Neuronal stem cell (in vitro differentiated cells): Measurements from ENCODE around the gene SEC31B.

Experiments used
- DNase-seq: peaks from one replicate; pipeline ENCODE4 v3.0.0-alpha.2; 2013; ENCODE audit warnings: low spot score
- H2AFZ ChIP-seq: one replicate; pipeline ENCODE4 v1.6.1; 2013; ENCODE audit warnings: mild to moderate bottlenecking, low read length, inconsistent platforms
- H2AK5ac ChIP-seq: 2 replicates; pipeline ENCODE4 v1.6.1; 2013; ENCODE audit warnings: low read depth, mild to moderate bottlenecking, inconsistent platforms, low read length, moderate library complexity, mixed read lengths
- H2BK120ac ChIP-seq: 2 replicates; pipeline ENCODE4 v1.6.1; 2013; ENCODE audit warnings: low read depth, mild to moderate bottlenecking, inconsistent platforms, low read length, moderate library complexity, mixed read lengths
- H2BK12ac ChIP-seq: one replicate; pipeline ENCODE4 v1.6.1; 2013; ENCODE audit warnings: low read length, inconsistent platforms
- H2BK15ac ChIP-seq: 2 replicates; pipeline ENCODE4 v1.6.1; 2013; ENCODE audit warnings: mild to moderate bottlenecking, low read length, inconsistent platforms, mixed read lengths
- H2BK5ac ChIP-seq: one replicate; pipeline ENCODE4 v1.6.1; 2013; ENCODE audit warnings: inconsistent platforms, mild to moderate bottlenecking, low read length, moderate library complexity
- H3K14ac ChIP-seq: one replicate; pipeline ENCODE4 v1.6.1; 2013; ENCODE audit warnings: low read length, inconsistent platforms
- H3K18ac ChIP-seq: 2 replicates; pipeline ENCODE4 v1.6.1; 2013; ENCODE audit warnings: low read length, inconsistent platforms
- H3K23ac ChIP-seq: 2 replicates; pipeline ENCODE4 v1.6.1; 2013; ENCODE audit warnings: low read depth, mild to moderate bottlenecking, mixed read lengths, low read length, inconsistent platforms; ENCODE audit not compliant: poor library complexity
- H3K27ac ChIP-seq: replicated peaks from 3 replicates; pipeline ENCODE4 v1.5.1; 2013; ENCODE audit warnings: low read length, inconsistent platforms
- H3K27me3 ChIP-seq, 3 experiments: 2 replicates each; pipeline ENCODE4 v1.6.1; 2013; ENCODE audit warnings: low read length in 3 of 3, mild to moderate bottlenecking in 2 of 3, inconsistent platforms in 1 of 3, low read depth in 1 of 3, mixed read lengths in 1 of 3, moderate library complexity in 1 of 3; ENCODE audit not compliant: control insufficient read depth in 3 of 3, insufficient read depth in 3 of 3
- H3K36me3 ChIP-seq, 2 donors: replicated peaks in 1 of 2; 2 replicates each; pipeline ENCODE4 v1.6.1; 2013; ENCODE audit warnings: low read length in 2 of 2; ENCODE audit not compliant: control insufficient read depth in 2 of 2, insufficient read depth in 2 of 2
- H3K4ac ChIP-seq: 2 replicates; pipeline ENCODE4 v1.6.1; 2013; ENCODE audit warnings: inconsistent platforms, mild to moderate bottlenecking, low read length, moderate library complexity
- H3K4me1 ChIP-seq, 2 donors: 1 replicate in 1 of 2; 2 replicates in 1 of 2; pipeline ENCODE4 v1.6.1; 2013; ENCODE audit warnings: low read length in 2 of 2, low read depth in 1 of 2; ENCODE audit not compliant: control insufficient read depth in 2 of 2, insufficient read depth in 1 of 2
- H3K4me2 ChIP-seq: one replicate; pipeline ENCODE4 v1.6.1; 2013; ENCODE audit warnings: mild to moderate bottlenecking, low read length, inconsistent platforms; ENCODE audit not compliant: insufficient read depth, poor library complexity, severe bottlenecking
- H3K4me3 ChIP-seq, 2 donors: 2 replicates each; pipeline ENCODE4 v1.5.1; 2013; ENCODE audit warnings: low read length in 2 of 2, mild to moderate bottlenecking in 2 of 2, inconsistent platforms in 1 of 2, moderate library complexity in 1 of 2
- H3K79me1 ChIP-seq: one replicate; pipeline ENCODE4 v1.6.1; 2013; ENCODE audit warnings: low read depth, mild to moderate bottlenecking, inconsistent platforms, low read length, moderate library complexity
- H3K9ac ChIP-seq: one replicate; pipeline ENCODE4 v1.6.1; 2013; ENCODE audit warnings: mild to moderate bottlenecking, low read depth, low read length, inconsistent platforms; ENCODE audit not compliant: poor library complexity
- H3K9me3 ChIP-seq, 2 donors: replicated peaks in 1 of 2; 2 replicates each; pipeline versions ENCODE3 to v1.6.1; 2013; ENCODE audit warnings: low read length in 2 of 2, mild to moderate bottlenecking in 2 of 2, inconsistent platforms in 1 of 2, low read depth in 1 of 2, mixed read lengths in 1 of 2, moderate library complexity in 1 of 2; ENCODE audit not compliant: control insufficient read depth in 2 of 2, insufficient read depth in 1 of 2
- H4K8ac ChIP-seq: one replicate; pipeline ENCODE4 v1.6.1; 2013; ENCODE audit warnings: low read depth, mild to moderate bottlenecking, inconsistent platforms, low read length, moderate library complexity
- H4K91ac ChIP-seq: one replicate; pipeline ENCODE4 v1.6.1; 2013; ENCODE audit warnings: low read length, low read depth, mild to moderate bottlenecking, inconsistent platforms; ENCODE audit not compliant: poor library complexity
- WGBS, 2 donors: extraction: QIAGEN DNeasy Blood & Tissue Kit; methylation state at CpG; one replicate each; pipeline ENCODE4 v1.1.7; 2013; ENCODE audit warnings: missing lambda C conversion rate in 2 of 2, mixed read lengths in 1 of 2; ENCODE audit not compliant: insufficient read length in 2 of 2, insufficient replicate concordance in 1 of 2; ENCODE audit errors: extremely low coverage in 2 of 2; 5-methylcytosine and 5-hydroxymethylcytosine counted together

Gene SEC31B

DNA sequence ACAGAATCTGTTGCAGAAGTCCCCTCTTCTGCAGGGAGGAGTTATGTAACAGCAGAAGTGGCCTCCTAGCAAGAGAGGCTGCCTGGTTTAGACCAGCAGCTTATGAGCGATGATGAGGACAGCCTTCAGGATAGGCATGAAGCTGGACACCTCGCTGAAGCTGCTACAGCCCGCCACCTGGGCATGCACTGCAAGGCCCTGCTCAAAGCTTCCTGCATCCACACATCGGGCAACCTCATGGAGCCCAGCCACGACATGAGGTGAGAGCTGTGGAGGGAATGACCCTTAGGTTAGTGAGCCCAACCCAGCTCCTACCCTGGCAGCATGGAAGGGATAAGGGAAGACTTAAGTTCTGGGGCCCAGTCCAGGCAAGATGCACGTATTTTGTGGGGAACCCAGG is 32.1 kb downstream of the SEC31B start:
- no CpG with 5 or more reads among the region's 6 CpGs for WGBS, 2 donors
- H3K36me3 ChIP-seq = peaks cover 21 to 37% of the 10 kb centered on the region in 2 donors
- H4K91ac ChIP-seq = no peak overlapping the region
- H4K8ac ChIP-seq = no peak overlapping the region
- no peak overlapping the region for H3K14ac ChIP-seq
- no peak overlapping the region for H2AK5ac ChIP-seq
- no peak for DNase-seq
- H3K4me2 ChIP-seq = no peak overlapping the region
- H3K4ac ChIP-seq = no peak overlapping the region
- H3K9me3 ChIP-seq = peaks cover 0 to 9% of the 10 kb centered on the region in 2 donors
- no peak overlapping the region for H2AFZ ChIP-seq
- H3K4me1 ChIP-seq = peaks cover 16 to 33% of the 10 kb centered on the region in 2 donors
- no peak overlapping the region for H2BK5ac ChIP-seq
- no peak overlapping the region for H2BK120ac ChIP-seq
- H3K23ac ChIP-seq = no peak overlapping the region
- no peak overlapping the region for H3K27ac ChIP-seq
- H2BK15ac ChIP-seq = no peak overlapping the region
- H3K4me3 ChIP-seq = no peak overlapping the region
- H2BK12ac ChIP-seq = no peak overlapping the region
- no peak overlapping the region for H3K9ac ChIP-seq
- peaks cover 0 to 64% (median 0%) of the 10 kb centered on the region in 3 experiments for H3K27me3 ChIP-seq
- H3K18ac ChIP-seq = no peak overlapping the region
- H3K79me1 ChIP-seq = no peaks in the 10 kb centered on the region

DNA sequence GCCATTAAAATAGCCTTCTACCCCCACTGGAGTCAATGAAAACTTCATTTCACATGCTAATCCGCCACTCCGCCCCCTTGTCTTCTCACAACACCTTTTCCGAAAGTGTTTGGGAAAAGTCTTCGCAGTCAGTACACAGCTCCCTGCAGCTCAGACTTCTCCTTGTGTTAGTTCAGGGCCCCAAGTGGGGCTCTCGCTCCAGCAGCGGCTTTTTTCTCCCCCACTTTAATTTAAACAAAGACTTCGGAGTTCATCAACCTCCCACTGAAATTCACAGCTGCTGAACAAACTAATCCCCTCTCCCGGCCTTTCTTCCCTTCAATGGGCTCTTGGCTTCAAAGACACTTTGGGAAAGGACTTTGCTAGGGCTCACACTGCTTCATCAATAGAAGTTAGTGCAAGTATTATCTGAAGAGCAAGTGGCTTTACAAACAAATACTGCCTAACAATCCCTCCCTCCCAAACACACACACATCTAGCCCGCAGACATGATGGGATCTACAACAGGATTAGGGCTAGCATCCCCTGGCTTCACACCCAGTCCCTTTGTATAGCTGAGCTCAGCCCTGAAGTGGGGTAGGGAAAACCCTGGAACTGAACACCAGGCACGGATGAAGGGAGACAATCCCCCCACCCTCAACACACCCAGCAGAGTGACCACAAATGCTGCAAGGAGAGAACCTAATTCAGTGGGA is 33.7 kb downstream of the SEC31B start:
- Histone ChIP-seq H3K23ac (no peak overlapping the region), H3K36me3 (peaks cover 18 to 26% of the 10 kb centered on the region in 2 donors), H3K27ac (peak overlapping the region; percentile 31), H4K8ac (no peak overlapping the region), H2BK15ac (no peak overlapping the region), H2BK5ac (no peak overlapping the region), H2BK120ac (no peak overlapping the region), H3K4ac (no peak overlapping the region), H3K4me1 (peaks cover 23 to 39% of the 10 kb centered on the region in 2 donors), H3K9me3 (peaks cover 0 to 6% of the 10 kb centered on the region in 2 donors), H2AFZ (peak overlapping the region; percentile 63), H3K9ac (no peak overlapping the region), H2BK12ac (no peak overlapping the region), H3K14ac (no peak overlapping the region), H4K91ac (no peak overlapping the region), H3K4me3 (no peak overlapping the region), H3K18ac (no peak overlapping the region), H3K27me3 (peaks cover 6 to 74% (median 6%) of the 10 kb centered on the region in 3 experiments), H3K4me2 (no peak overlapping the region), H3K79me1 (no peaks in the 10 kb centered on the region), H2AK5ac (no peak overlapping the region)
- DNase-seq = peak; percentile 93
- WGBS, 2 donors = no CpG with 5 or more reads among the region's 10 CpGs

DNA sequence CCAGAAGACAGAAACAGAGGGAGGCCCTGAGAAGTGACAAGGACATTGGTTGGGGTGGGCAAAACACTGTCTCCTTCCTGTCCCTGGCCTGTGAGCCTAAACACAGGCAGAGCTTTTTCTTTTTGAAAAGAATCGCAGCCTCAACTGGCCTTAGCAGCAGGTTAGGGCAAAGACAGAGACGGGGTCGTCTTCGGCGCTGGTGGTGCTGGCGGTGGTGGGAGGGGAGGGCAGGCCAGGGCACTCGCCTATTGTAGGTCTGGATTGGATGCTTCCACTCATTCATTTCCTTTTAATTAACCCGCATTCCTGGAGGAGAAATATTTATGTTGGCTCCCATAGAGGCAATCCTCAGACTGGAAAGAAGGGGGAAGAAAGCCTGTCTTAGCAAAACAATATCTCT is 34.3 kb downstream of the SEC31B start:
- Histone ChIP-seq H3K4me1 (peaks cover 23 to 39% of the 10 kb centered on the region in 2 donors), H2AFZ (peak overlapping the region; percentile 63), H3K4me2 (no peak overlapping the region), H3K36me3 (peaks cover 18 to 23% of the 10 kb centered on the region in 2 donors), H3K9me3 (peaks cover 0 to 6% of the 10 kb centered on the region in 2 donors), H2BK120ac (no peak overlapping the region), H3K18ac (no peak overlapping the region), H3K9ac (no peak overlapping the region), H3K27ac (peak overlapping the region; percentile 31), H3K14ac (no peak overlapping the region), H3K4me3 (no peak overlapping the region), H3K27me3 (peaks cover 6 to 76% (median 12%) of the 10 kb centered on the region in 3 experiments), H3K79me1 (no peaks in the 10 kb centered on the region), H4K91ac (no peak overlapping the region), H3K4ac (no peak overlapping the region), H2BK15ac (no peak overlapping the region), H2BK5ac (no peak overlapping the region), H2BK12ac (no peak overlapping the region), H2AK5ac (no peak overlapping the region), H4K8ac (no peak overlapping the region), H3K23ac (no peak overlapping the region)
- DNase-seq = no peak
- no CpG with 5 or more reads among the region's 8 CpGs for WGBS, 2 donors

DNA sequence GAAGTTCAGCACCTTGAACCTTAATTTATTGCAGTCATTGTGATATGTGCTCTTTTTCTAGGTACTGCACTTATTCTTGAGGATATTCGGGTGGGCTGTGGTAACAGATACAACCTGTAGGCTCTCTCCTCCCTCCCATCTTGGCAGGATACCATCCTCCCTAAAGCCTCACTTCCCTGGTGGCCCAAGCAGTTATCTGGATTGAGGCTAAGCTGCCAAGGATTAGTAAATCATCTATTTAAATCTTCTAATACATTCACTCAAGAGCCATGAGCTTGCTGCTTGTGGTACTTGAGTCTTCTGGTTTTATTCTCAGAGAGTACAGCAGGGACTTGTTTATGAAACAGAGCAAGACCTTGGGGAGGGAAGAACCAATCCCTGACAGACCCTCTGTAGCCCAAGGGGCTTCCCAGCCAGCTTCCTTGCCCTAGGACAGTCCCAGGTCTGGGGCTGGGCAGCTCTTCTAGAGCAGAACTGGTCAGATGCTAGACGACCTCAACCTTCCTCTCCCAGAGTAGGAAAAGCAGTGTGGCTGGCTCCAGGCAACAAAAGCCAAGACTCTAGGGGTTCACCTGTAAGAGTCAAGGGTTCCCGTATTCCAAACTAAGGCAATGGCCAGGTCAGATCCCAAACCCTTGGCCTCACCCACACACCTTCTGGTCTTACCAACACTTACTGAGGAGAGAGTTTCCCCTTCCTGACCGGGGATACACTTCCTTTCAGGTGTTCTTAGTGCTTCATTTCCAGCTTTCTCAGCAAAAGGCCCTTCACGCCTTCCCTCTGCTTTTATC is 35.6 kb downstream of the SEC31B start:
- no peak overlapping the region for H3K23ac ChIP-seq
- no peak overlapping the region for H3K18ac ChIP-seq

More for the DNA sequence above, 35.6 kb downstream of the SEC31B start:
- Histone ChIP-seq H2BK120ac (no peak overlapping the region), H3K4me3 (no peak overlapping the region), H2BK5ac (no peak overlapping the region), H3K4me1 (peaks cover 23 to 39% of the 10 kb centered on the region in 2 donors), H3K14ac (no peak overlapping the region), H3K79me1 (no peaks in the 10 kb centered on the region), H3K36me3 (peaks cover 9 to 11% of the 10 kb centered on the region in 2 donors), H2BK15ac (no peak overlapping the region), H2AFZ (no peak overlapping the region), H2BK12ac (no peak overlapping the region), H3K4ac (no peak overlapping the region), H3K9ac (no peak overlapping the region), H3K4me2 (no peak overlapping the region), H3K27me3 (peaks cover 6 to 76% (median 25%) of the 10 kb centered on the region in 3 experiments), H4K91ac (no peak overlapping the region), H3K9me3 (peaks cover 0 to 1% of the 10 kb centered on the region in 2 donors), H4K8ac (no peak overlapping the region), H3K27ac (no peak overlapping the region), H2AK5ac (no peak overlapping the region)
- no peak for DNase-seq
- WGBS, 2 donors = no CpG with 5 or more reads among the region's 5 CpGs
